K562 (cell line): Measurements from ENCODE around the gene PRR36. TPM values are rescaled to one million over a fixed set of nuclear protein-coding genes. Genes with fewer than 3 reads are reported as not detected.

ENCODE experiments used
- CBFA2T3 ChIP-seq: fragments of 450-650 bp; IDR thresholded peaks from 2 replicates; pipeline ENCODE4 v1.6.1; 2017
- CCAR2 ChIP-seq: fragments of 200-400 bp; formaldehyde crosslinking; IDR thresholded peaks from 2 replicates; pipeline ENCODE4 v1.6.1; 2017; ENCODE audit warnings: mild to moderate bottlenecking, low read depth, low read length
- CTCFL ChIP-seq: IDR thresholded peaks from 2 replicates; pipeline ENCODE4 v1.6.1; 2011; ENCODE audit warnings: borderline replicate concordance, low read depth, mild to moderate bottlenecking, moderate library complexity, low read length; ENCODE audit not compliant: insufficient read depth, poor library complexity, severe bottlenecking
- ETV1 ChIP-seq: fragments of 450-650 bp; conservative IDR thresholded peaks from 2 replicates; pipeline ENCODE4 v1.6.1; 2016; ENCODE audit warnings: missing genetic modification characterization, control low read depth, low read depth, missing compliant biosample characterization
- FOXM1 ChIP-seq, 2 experiments: fragments of 450-650 bp in 1 of 2; sonication (generic) in 1 of 2; formaldehyde crosslinking in 1 of 2; IDR thresholded peaks; 2 replicates each; pipeline versions ENCODE4 v1.6.1 to v1.9.0; 2017 to 2022; ENCODE audit warnings: low read depth in 2 of 2, mild to moderate bottlenecking in 2 of 2, missing genetic modification reagents in 1 of 2, moderate library complexity in 1 of 2
- HOXB6 ChIP-seq: fragments of 250-450 bp; sonication (Bioruptor Pico); IDR thresholded peaks from 2 replicates; pipeline ENCODE4 v1.5.1; 2022; ENCODE audit warnings: mild to moderate bottlenecking, borderline replicate concordance
- ILF3 ChIP-seq: fragments of 450-650 bp; IDR thresholded peaks from 2 replicates; pipeline ENCODE4 v1.6.1; 2018; ENCODE audit warnings: antibody characterized with exemption, mild to moderate bottlenecking, moderate library complexity, borderline replicate concordance
- LARP7 ChIP-seq: fragments of 450-650 bp; IDR thresholded peaks from 2 replicates; pipeline ENCODE4 v1.6.1; 2016
- NRF1 ChIP-seq, 2 experiments: fragments of 450-650 bp; IDR thresholded peaks in 1 of 2; conservative IDR thresholded peaks in 1 of 2; 2 replicates each; pipeline ENCODE4 v1.6.1; 2014; ENCODE audit warnings: mild to moderate bottlenecking in 2 of 2
- PTRF ChIP-seq: fragments of 450-650 bp; IDR thresholded peaks from 2 replicates; pipeline ENCODE4 v1.6.1; 2016; ENCODE audit warnings: mild to moderate bottlenecking, missing genetic modification characterization, missing compliant biosample characterization
- RBBP5 ChIP-seq: fragments of 200-600 bp; sonication (generic); IDR thresholded peaks from 2 replicates; pipeline ENCODE4 v1.6.1; 2012; ENCODE audit warnings: borderline replicate concordance, mild to moderate bottlenecking, low read length, control low read depth, inconsistent platforms; ENCODE audit not compliant: insufficient read depth, poor library complexity, severe bottlenecking
- RBM25 ChIP-seq: fragments of 200-400 bp; formaldehyde crosslinking; IDR thresholded peaks from 2 replicates; pipeline ENCODE4 v1.6.1; 2018; ENCODE audit warnings: low read length, low read depth, moderate library complexity; ENCODE audit not compliant: severe bottlenecking
- SIX5 ChIP-seq, 2 experiments: IDR thresholded peaks; 2 replicates each; pipeline ENCODE4 v1.6.1; 2011; ENCODE audit warnings: low read length in 2 of 2, borderline replicate concordance in 1 of 2, low read depth in 1 of 2, mild to moderate bottlenecking in 1 of 2, moderate library complexity in 1 of 2; ENCODE audit not compliant: insufficient read depth in 1 of 2
- SMC3 ChIP-seq: conservative IDR thresholded peaks from 2 replicates; pipeline ENCODE4 v1.6.1; 2011; ENCODE audit warnings: low read depth, low read length, improper control_type of control experiment; ENCODE audit not compliant: insufficient read depth
- SNIP1 ChIP-seq: fragments of 450-650 bp; IDR thresholded peaks from 2 replicates; pipeline ENCODE4 v1.7.1; 2017; ENCODE audit warnings: low read depth, mild to moderate bottlenecking
- SUPT5H ChIP-seq: fragments of 450-650 bp; IDR thresholded peaks from 2 replicates; pipeline ENCODE4 v1.6.1; 2016
- TEAD2 ChIP-seq: fragments of 450-650 bp; IDR thresholded peaks from 2 replicates; pipeline ENCODE4 v1.6.1; 2016; ENCODE audit warnings: missing genetic modification characterization, control low read depth, missing compliant biosample characterization
- TFAM ChIP-seq: fragments of 250-450 bp; sonication (Bioruptor Pico); conservative IDR thresholded peaks from 2 replicates; pipeline ENCODE4 v1.5.0; 2021; ENCODE audit warnings: mild to moderate bottlenecking, moderate library complexity
- ZNF134 ChIP-seq: fragments of 250-450 bp; sonication (Bioruptor Pico); conservative IDR thresholded peaks from 2 replicates; pipeline ENCODE4 v1.4.0; 2020
- ZNF253 ChIP-seq: fragments of 250-450 bp; sonication (Bioruptor Pico); conservative IDR thresholded peaks from 2 replicates; pipeline ENCODE4 v1.6.1; 2021; ENCODE audit warnings: mild to moderate bottlenecking
- polyA plus RNA-seq, 8 experiments: library from polyadenylated mRNA; depleted of rRNA in 4 of 8; stranded (reverse) in 5 of 8; unstranded in 3 of 8; fragments of >200 nt; fragmentation: Nextera tagmentation in 2 of 8; fragmentation: Illumina TruSeq in 1 of 8; extraction: Ambion mirVana in 2 of 8; extraction: Trizol in 1 of 8; gene quantifications; 2 replicates each; pipeline versions ENCODE4 v1.2.1 to v1.2.3, GENCODE V29; 2011 to 2014; ENCODE audit warnings: inconsistent platforms in 1 of 8, missing spikeins in 1 of 8
- total RNA-seq, 7 experiments: library from RNA; depleted of rRNA in 6 of 7; stranded (reverse); fragments of >200 nt in 6 of 7; fragmentation: Illumina TruSeq in 2 of 7; extraction: Trizol in 2 of 7; gene quantifications; 2 replicates each; pipeline versions ENCODE4 v1.2.1 to v1.2.3, GENCODE V29; 2011 to 2021; ENCODE audit warnings: low replicate concordance in 1 of 7
- TF ChIP-seq, protein P1 (sequence below): fragments of 450-650 bp; IDR thresholded peaks from 2 replicates; pipeline ENCODE4 v1.6.1; 2016; ENCODE audit warnings: missing biosample characterization, missing genetic modification characterization
- TF ChIP-seq, protein P2 (sequence below): fragments of 250-450 bp; sonication (Bioruptor Pico); IDR thresholded peaks from 2 replicates; pipeline ENCODE4 v1.4.0; 2020

PRR36 gene
- total and polyA plus RNA-seq, 9 of the 15 experiments (the other 6 are each of a cell fraction or from before 2014, with no cell fraction given): 0.05 to 0.42 (median 0.06) TPM; not detected in 6

- TF ChIP-seq CTCFL (peak; percentile 93), CCAR2 (no peak), RBM25 (peak; percentile 94), TFAM (CRISPR knock-in tag) (no peak), ILF3 (no peak), TEAD2 (tag) (no peak), LARP7 (no peak), FOXM1 (IDR thresholded peaks at IDR 0.05; ENCODE audit: low read depth) (no peak), FOXM1 (CRISPR knock-in tag; IDR thresholded peaks at IDR 0.05; ENCODE audit: low read depth) (no peak; the same call in 1 of the 2 replicates), CBFA2T3 (no peak), ETV1 (tag) (peak; percentile 54; the same call in 1 of the 2 replicates), SMC3 (no peak), SIX5 (IDR thresholded peaks at IDR 0.05; ENCODE audit: borderline replicate concordance in 1 of 2, insufficient read depth in 1 of 2, low read depth in 1 of 2, low read length in 2 of 2) (no peak), NRF1 (conservative IDR thresholded peaks at IDR 0.05 in 1 of 2, IDR thresholded peaks at IDR 0.05 in 1 of 2) (peak; percentile 70 to 73), HOXB6 (CRISPR knock-in tag) (no peak), ZNF134 (CRISPR knock-in tag) (no peak), SUPT5H (peak; percentile 63), ZNF253 (CRISPR knock-in tag) (no peak), PTRF (tag) (0 out of 2 replicates have a peak, but pooled peaks have one; percentile 19), RBBP5 (peak; percentile 70), SNIP1 (no peak)
- TF ChIP-seq, protein P1, sequence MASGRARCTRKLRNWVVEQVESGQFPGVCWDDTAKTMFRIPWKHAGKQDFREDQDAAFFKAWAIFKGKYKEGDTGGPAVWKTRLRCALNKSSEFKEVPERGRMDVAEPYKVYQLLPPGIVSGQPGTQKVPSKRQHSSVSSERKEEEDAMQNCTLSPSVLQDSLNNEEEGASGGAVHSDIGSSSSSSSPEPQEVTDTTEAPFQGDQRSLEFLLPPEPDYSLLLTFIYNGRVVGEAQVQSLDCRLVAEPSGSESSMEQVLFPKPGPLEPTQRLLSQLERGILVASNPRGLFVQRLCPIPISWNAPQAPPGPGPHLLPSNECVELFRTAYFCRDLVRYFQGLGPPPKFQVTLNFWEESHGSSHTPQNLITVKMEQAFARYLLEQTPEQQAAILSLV (tag): no peak
- TF ChIP-seq, protein P2, sequence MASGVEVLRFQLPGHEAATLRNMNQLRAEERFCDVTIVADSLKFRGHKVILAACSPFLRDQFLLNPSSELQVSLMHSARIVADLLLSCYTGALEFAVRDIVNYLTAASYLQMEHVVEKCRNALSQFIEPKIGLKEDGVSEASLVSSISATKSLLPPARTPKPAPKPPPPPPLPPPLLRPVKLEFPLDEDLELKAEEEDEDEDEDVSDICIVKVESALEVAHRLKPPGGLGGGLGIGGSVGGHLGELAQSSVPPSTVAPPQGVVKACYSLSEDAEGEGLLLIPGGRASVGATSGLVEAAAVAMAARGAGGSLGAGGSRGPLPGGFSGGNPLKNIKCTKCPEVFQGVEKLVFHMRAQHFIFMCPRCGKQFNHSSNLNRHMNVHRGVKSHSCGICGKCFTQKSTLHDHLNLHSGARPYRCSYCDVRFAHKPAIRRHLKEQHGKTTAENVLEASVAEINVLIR (CRISPR knock-in tag): no peak
Observed at GRCh38 chr19:7919610-7920518, 45.7 kb upstream of the PRR36 start, which contains the start of gene SNAPC2 (continued).
